NCI-H187 (cell line): ENCODE measurements around the gene ZFP36L2.

Source experiments
- DNase-seq, 2 experiments: peaks; one replicate each; lab custom pipeline; 2025; lab: John Stamatoyannopoulos, UW

Gene ZFP36L2

GRCh38 chr2:43246641-43247040 lies 20.2 kb upstream of the ZFP36L2 start:
- no peak for DNase-seq

GRCh38 chr2:43241558-43241957 lies 15.2 kb upstream of the ZFP36L2 start:
- no peak for DNase-seq

GRCh38 chr2:43240766-43241150 lies 14.4 kb upstream of the ZFP36L2 start:
- DNase-seq, result no peak

GRCh38 chr2:43239981-43240765 lies 13.8 kb upstream of the ZFP36L2 start:
- no peak for DNase-seq

GRCh38 chr2:43238813-43239212 lies 12.4 kb upstream of the ZFP36L2 start:
- DNase-seq, result no peak

GRCh38 chr2:43238176-43238575 lies 11.8 kb upstream of the ZFP36L2 start:
- no peak for DNase-seq

- no peak for DNase-seq
These were observed 7.1 kb upstream of the ZFP36L2 start for GRCh38 chr2:43233218-43234212.

GRCh38 chr2:43230951-43231827 lies 4.8 kb upstream of the ZFP36L2 start:
- no peak for DNase-seq

GRCh38 chr2:43230351-43230885 lies 4.0 kb upstream of the ZFP36L2 start:
- no peak for DNase-seq

- no peak for DNase-seq
These were observed 2.6 kb upstream of the ZFP36L2 start for GRCh38 chr2:43228756-43229659.

GRCh38 chr2:43228321-43228751 lies 1.9 kb upstream of the ZFP36L2 start:
- no peak for DNase-seq

- DNase-seq, result no peak
These were observed 1.4 kb upstream of the ZFP36L2 start for GRCh38 chr2:43227830-43228281.

GRCh38 chr2:43226955-43227829 lies 786 bp upstream of the ZFP36L2 start:
- DNase-seq, result peak; percentile 75 to 84

- no peak for DNase-seq
These were observed 433 bp downstream of the ZFP36L2 start for GRCh38 chr2:43225788-43226557.

GRCh38 chr2:43225093-43225787 lies 1.2 kb downstream of the ZFP36L2 start:
- no peak for DNase-seq

GRCh38 chr2:43224571-43225092 lies 1.8 kb downstream of the ZFP36L2 start:
- DNase-seq, result no peak

GRCh38 chr2:43224131-43224570 lies 2.3 kb downstream of the ZFP36L2 start:
- no peak for DNase-seq
